Uterus (tissue), 4 donors: ENCODE results near the gene HDHD2. TPM values are rescaled to one million over a fixed set of nuclear protein-coding genes. Genes with fewer than 3 reads are reported as not detected.
A peak's percentile ranks its signal among the peaks of the same experiment; 100 is the strongest.
"Not testable (repeated sequence)": the region's sequence is repeated elsewhere in the genome, so short reads cannot be mapped to it uniquely, and the experiment has no call there.

ENCODE experiments used
- DNase-seq, 2 donors: peaks; one replicate each; pipeline ENCODE4 v3.0.0-alpha.2; 2019 to 2020
- H3K27ac ChIP-seq, 2 donors: fragments of 200-600 bp; sonication (generic); 1 replicate in 1 of 2; 2 replicates in 1 of 2; pipeline ENCODE4 v1.5.1; 2016 to 2018
- H3K27me3 ChIP-seq, 2 donors: fragments of 200-600 bp; sonication (generic); one replicate each; pipeline ENCODE4 v1.5.1; 2018 to 2019; ENCODE audit warnings: control low read depth in 1 of 2
- H3K36me3 ChIP-seq, 2 donors: fragments of 200-600 bp; sonication (generic); one replicate each; pipeline ENCODE4 v1.5.1; 2019; ENCODE audit warnings: control low read depth in 1 of 2
- H3K4me1 ChIP-seq, 2 donors: fragments of 200-600 bp; sonication (generic); one replicate each; pipeline ENCODE4 v1.5.1; 2018 to 2019; ENCODE audit warnings: control low read depth in 1 of 2
- H3K4me3 ChIP-seq, 2 donors: fragments of 200-600 bp; sonication (generic); 1 replicate in 1 of 2; 2 replicates in 1 of 2; pipeline ENCODE4 v1.5.1; 2018 to 2019; ENCODE audit warnings: mild to moderate bottlenecking in 1 of 2
- H3K9me3 ChIP-seq, 2 donors: fragments of 200-600 bp; sonication (generic); one replicate each; pipeline ENCODE4 v1.5.1; 2019; ENCODE audit warnings: control low read depth in 1 of 2
- CTCF ChIP-seq, 4 experiments: fragments of 200-600 bp in 2 of 4; fragments of 450-650 bp in 2 of 4; sonication (generic) in 2 of 4; IDR thresholded peaks; one replicate each; pipeline ENCODE4 v1.5.1; 2016 to 2019; ENCODE audit warnings: antibody characterized with exemption in 4 of 4, mild to moderate bottlenecking in 2 of 4, moderate library complexity in 1 of 4
- POLR2A ChIP-seq, 2 donors: fragments of 450-650 bp; IDR thresholded peaks; one replicate each; pipeline ENCODE4 v1.6.1; 2016; ENCODE audit warnings: antibody characterized with exemption in 2 of 2, mild to moderate bottlenecking in 1 of 2, moderate library complexity in 1 of 2
- intact Hi-C: fragments of 100-400 bp; cut with DNase I; formaldehyde crosslinking; loops from one replicate; pipeline ENCODE4 v1.15.1; 2023; ENCODE audit warnings: low total_unique reads
- total RNA-seq, 4 donors: library from RNA; depleted of rRNA in 3 of 4; stranded (reverse); fragments of >200 nt in 3 of 4; gene quantifications; one replicate each; pipeline versions ENCODE4 v1.1.0 to v1.2.4, GENCODE V29; 2014 to 2023
- donor health status: DM: yes; HTN: yes; CAD: no.

HDHD2 gene, protein sequence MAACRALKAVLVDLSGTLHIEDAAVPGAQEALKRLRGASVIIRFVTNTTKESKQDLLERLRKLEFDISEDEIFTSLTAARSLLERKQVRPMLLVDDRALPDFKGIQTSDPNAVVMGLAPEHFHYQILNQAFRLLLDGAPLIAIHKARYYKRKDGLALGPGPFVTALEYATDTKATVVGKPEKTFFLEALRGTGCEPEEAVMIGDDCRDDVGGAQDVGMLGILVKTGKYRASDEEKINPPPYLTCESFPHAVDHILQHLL
- 10 to 100 TPM in 3 of 4 donors, 1 to 10 TPM in 1; 8.8 to 57.7 (median 21.9) TPM for total RNA-seq

GRCh38 chr18:47150029-47150823 is at the start of gene HDHD2:
TSS of gene HDHD2 (minus strand) at chr18:47150500. CDS start at chr18:47136439, 14,061 bp downstream.
- peak within 1 kb of the TSS; percentile 68 to 76 for H3K4me3 ChIP-seq
- H3K9me3 ChIP-seq = no peaks in the 10 kb centered on the region
- TF ChIP-seq POLR2A (IDR thresholded peaks at IDR 0.05) = peak; percentile 30 to 66
- TF ChIP-seq CTCF (IDR thresholded peaks at IDR 0.05) = no peak
- no peaks in the 10 kb centered on the region for H3K27me3 ChIP-seq
- intact Hi-C loops = no loop called here
- peak within 1 kb of the TSS; percentile 88 to 91 for H3K27ac ChIP-seq
- no peaks in the 10 kb centered on the region for H3K36me3 ChIP-seq
- peaks cover 0 to 4% of the 10 kb centered on the region in 2 donors for H3K4me1 ChIP-seq
- DNase-seq = peak; percentile 66 to 84

- DNase-seq, H3K27ac ChIP-seq, H3K9me3 ChIP-seq, H3K4me3 ChIP-seq, H3K27me3 ChIP-seq, H3K4me1 ChIP-seq, intact Hi-C loops, H3K36me3 ChIP-seq: not testable (repeated sequence)
Measured at GRCh38 chr18:47195961-47196360, 45.7 kb upstream of the HDHD2 start.

- no peak for TF ChIP-seq POLR2A (IDR thresholded peaks at IDR 0.05)
- no peak for TF ChIP-seq CTCF (IDR thresholded peaks at IDR 0.05)
- intact Hi-C loops = no loop called here
- Histone ChIP-seq H3K9me3 (no peaks in the 10 kb centered on the region), H3K36me3 (no peaks in the 10 kb centered on the region), H3K4me1 (no peaks in the 10 kb centered on the region), H3K27ac (no peak overlapping the region), H3K4me3 (no peak overlapping the region), H3K27me3 (no peaks in the 10 kb centered on the region)
- no peak for DNase-seq
Measured at GRCh38 chr18:47191961-47192360, 41.7 kb upstream of the HDHD2 start.

- Histone ChIP-seq H3K4me1 (no peaks in the 10 kb centered on the region), H3K36me3 (no peaks in the 10 kb centered on the region), H3K4me3 (no peak overlapping the region), H3K27me3 (no peaks in the 10 kb centered on the region), H3K9me3 (no peaks in the 10 kb centered on the region), H3K27ac (no peak overlapping the region)
- no peak for TF ChIP-seq CTCF (IDR thresholded peaks at IDR 0.05)
- TF ChIP-seq POLR2A (IDR thresholded peaks at IDR 0.05) = no peak
- DNase-seq = no peak
- intact Hi-C loops = no loop called here
Measured at GRCh38 chr18:47187721-47188120, 37.4 kb upstream of the HDHD2 start.

GRCh38 chr18:47184419-47185050 is 34.2 kb upstream of the HDHD2 start:
- Histone ChIP-seq H3K27me3 (no peaks in the 10 kb centered on the region), H3K36me3 (no peaks in the 10 kb centered on the region), H3K27ac (no peak overlapping the region), H3K4me3 (no peak overlapping the region), H3K4me1 (no peaks in the 10 kb centered on the region), H3K9me3 (no peaks in the 10 kb centered on the region)
- TF ChIP-seq POLR2A (IDR thresholded peaks at IDR 0.05) (no peak), CTCF (IDR thresholded peaks at IDR 0.05) (no peak)
- intact Hi-C loops = no loop called here
- peak in 1 of 2 donors; percentile 19 for DNase-seq

DNA sequence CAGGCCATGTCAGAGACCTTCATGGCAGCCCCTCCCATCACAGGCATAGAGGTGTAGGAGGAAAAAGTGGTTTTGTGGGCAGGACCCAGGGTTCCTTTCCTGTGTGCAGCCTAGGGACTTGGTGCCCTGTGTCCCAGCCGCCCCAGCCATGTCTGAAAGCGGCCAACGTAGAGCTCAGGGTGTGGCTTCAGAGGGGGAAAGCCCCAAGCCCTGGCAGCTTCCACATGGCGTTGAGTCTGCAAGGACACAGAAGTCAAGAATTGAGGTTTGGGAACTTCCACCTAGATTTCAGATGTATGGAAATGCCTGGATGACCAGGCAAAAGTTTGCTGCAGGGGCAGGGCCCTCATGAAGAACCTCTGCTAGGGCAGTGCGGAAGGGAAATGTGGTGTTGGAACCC is 31.9 kb upstream of the HDHD2 start:
- H3K9me3 ChIP-seq, H3K27ac ChIP-seq, H3K27me3 ChIP-seq, intact Hi-C loops, H3K36me3 ChIP-seq, DNase-seq, H3K4me3 ChIP-seq, H3K4me1 ChIP-seq: not testable (repeated sequence)
